Activated B cell treated with CpG ODN at 0.5 μM for 24 hours (primary cell): Measurements from ENCODE around the gene HDAC9. TPM values are rescaled to one million over a fixed set of nuclear protein-coding genes. Genes with fewer than 3 reads are reported as not detected.

Experiments used
- ATAC-seq: fragments of 200-7000 bp; cut with Tn5 transposase; one replicate; pipeline ENCODE4 v1.10.0; 2021; ENCODE audit warnings: low read depth, mild to moderate bottlenecking, moderate library complexity
- CTCF ChIA-PET: fragments of 350-600 bp; sonication (Branson Sonifier 250); formaldehyde crosslinking; loops from one replicate; lab custom pipeline; 2021; ENCODE audit warnings: antibody characterized with exemption; lab: Charles Lee
- POLR2A ChIA-PET: fragments of 350-600 bp; sonication (Branson Sonifier 250); formaldehyde crosslinking; loops from one replicate; lab custom pipeline; 2021; ENCODE audit warnings: antibody characterized with exemption; lab: Charles Lee
- DNase-seq: peaks from one replicate; pipeline ENCODE4 v3.0.0; 2022
- H3K27ac Mint-ChIP-seq: one replicate; pipeline ENCODE4 v1.8.0; 2020; ENCODE audit warnings: mixed read lengths
- H3K27me3 Mint-ChIP-seq: one replicate; pipeline ENCODE4 v1.8.0; 2021; ENCODE audit warnings: mixed read lengths
- H3K36me3 Mint-ChIP-seq: one replicate; pipeline ENCODE4 v1.8.0; 2021; ENCODE audit warnings: low read depth, mixed read lengths
- H3K4me1 Mint-ChIP-seq: one replicate; pipeline ENCODE4 v1.8.0; 2021; ENCODE audit warnings: mixed read lengths
- H3K4me3 Mint-ChIP-seq: one replicate; pipeline ENCODE4 v1.8.0; 2020; ENCODE audit warnings: mild to moderate bottlenecking, mixed read lengths
- H3K9me3 Mint-ChIP-seq: one replicate; pipeline ENCODE4 v1.8.0; 2020; ENCODE audit warnings: mixed read lengths
- CTCF ChIP-seq: fragments of 200-600 bp; IDR thresholded peaks from one replicate; pipeline ENCODE4 v1.8.0; 2022; ENCODE audit warnings: antibody characterized with exemption, mild to moderate bottlenecking
- intact Hi-C: fragments of 100-400 bp; cut with micrococcal nuclease; formaldehyde crosslinking; loops from one replicate; pipeline ENCODE4 v1.15.1; 2024
- total RNA-seq: library from RNA; stranded (reverse); gene quantifications from 2 replicates; pipeline ENCODE4 v1.2.3, GENCODE V29; 2022

HDAC9 gene
- total RNA-seq, 1 donor from 2014 or later = 149 TPM

- POLR2A ChIA-PET = no interaction called here
- H3K27ac Mint-ChIP-seq = no peak overlapping the region
Measured at GRCh38 chr7:18995811-18996426, 500.4 kb downstream of the HDAC9 start.

GRCh38 chr7:18996583-18996982 is 501.0 kb downstream of the HDAC9 start:
- no peak for DNase-seq
- no peak overlapping the region for H3K4me3 Mint-ChIP-seq
- no peak for TF ChIP-seq CTCF
- no peak overlapping the region for H3K27ac Mint-ChIP-seq
- no peak for ATAC-seq
- no peaks in the 10 kb centered on the region for H3K27me3 Mint-ChIP-seq
- POLR2A ChIA-PET = no interaction called here
- H3K36me3 Mint-ChIP-seq = peaks cover 11% of the 10 kb centered on the region
- no peaks in the 10 kb centered on the region for H3K4me1 Mint-ChIP-seq
- intact Hi-C loops = no loop called here
- H3K9me3 Mint-ChIP-seq = no peaks in the 10 kb centered on the region
- CTCF ChIA-PET = no interaction called here

More at GRCh38 chr7:18995811-18996426, 500.4 kb downstream of the HDAC9 start:
- Mint-ChIP-seq H3K27me3 (no peaks in the 10 kb centered on the region), H3K4me3 (no peak overlapping the region), H3K4me1 (no peaks in the 10 kb centered on the region), H3K36me3 (peaks cover 11% of the 10 kb centered on the region), H3K9me3 (no peaks in the 10 kb centered on the region)
- intact Hi-C loops = no loop called here
- no peak for TF ChIP-seq CTCF
- CTCF ChIA-PET = no interaction called here
- DNase-seq (no peak), ATAC-seq (no peak)

- no peaks in the 10 kb centered on the region for H3K9me3 Mint-ChIP-seq
- ATAC-seq (no peak), DNase-seq (no peak)
- H3K27ac Mint-ChIP-seq = no peak overlapping the region
- TF ChIP-seq CTCF = no peak
- H3K36me3 Mint-ChIP-seq = peaks cover 11% of the 10 kb centered on the region
- H3K4me1 Mint-ChIP-seq = no peaks in the 10 kb centered on the region
- H3K4me3 Mint-ChIP-seq = no peak overlapping the region
- ChIA-PET CTCF (no interaction called here), POLR2A (no interaction called here)
- intact Hi-C loops = no loop called here
- no peaks in the 10 kb centered on the region for H3K27me3 Mint-ChIP-seq
Measured at GRCh38 chr7:18997477-18998150, 502.1 kb downstream of the HDAC9 start.

DNA sequence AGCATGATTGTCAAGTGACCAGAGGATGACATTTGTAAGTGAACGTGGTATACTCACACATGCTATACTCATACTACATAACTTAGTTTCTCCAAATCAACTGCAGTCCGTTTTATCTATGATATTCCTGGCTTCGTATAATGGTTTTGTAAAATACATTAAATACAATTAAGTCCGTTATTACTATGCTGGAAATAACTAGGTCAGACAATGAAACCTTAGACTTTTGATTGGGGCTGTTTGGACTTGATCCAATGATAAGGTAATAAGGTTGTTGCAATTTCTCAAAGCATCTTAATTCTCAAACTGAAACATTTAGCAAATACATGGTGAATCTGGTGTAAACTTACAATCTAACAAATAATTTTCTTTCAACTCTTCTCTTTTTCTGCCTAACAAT is 504.9 kb downstream of the HDAC9 start:
- H3K4me1 Mint-ChIP-seq = no peaks in the 10 kb centered on the region
- ChIA-PET CTCF (no interaction called here), POLR2A (no interaction called here)
- DNase-seq = no peak
- no peak for TF ChIP-seq CTCF
- ATAC-seq = no peak
- no peak overlapping the region for H3K4me3 Mint-ChIP-seq
- H3K9me3 Mint-ChIP-seq = no peaks in the 10 kb centered on the region
- H3K27me3 Mint-ChIP-seq = no peaks in the 10 kb centered on the region
- peaks cover 11% of the 10 kb centered on the region for H3K36me3 Mint-ChIP-seq
- intact Hi-C loops = no loop called here
- no peak overlapping the region for H3K27ac Mint-ChIP-seq

DNA sequence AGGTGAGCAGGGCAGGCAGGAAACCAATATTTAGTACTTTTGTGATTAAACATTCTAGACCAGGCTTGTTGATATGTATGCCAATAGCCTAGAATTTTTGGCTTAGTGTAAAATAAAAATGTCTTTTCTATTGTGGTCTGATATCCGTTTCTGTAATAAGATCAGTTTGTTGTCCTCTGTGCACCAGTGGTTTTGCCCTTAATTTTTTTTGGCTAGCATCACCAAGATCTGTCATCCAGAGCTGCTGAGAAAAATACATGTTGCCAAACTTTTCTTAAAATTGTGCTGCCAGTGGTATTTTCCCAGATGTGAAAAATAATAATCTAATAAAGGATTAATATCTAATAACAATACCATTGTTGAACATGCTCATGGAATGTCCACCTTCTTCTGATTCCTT is 506.3 kb downstream of the HDAC9 start:
- Mint-ChIP-seq H3K4me1 (no peaks in the 10 kb centered on the region), H3K36me3 (peaks cover under 1% of the 10 kb centered on the region), H3K4me3 (no peak overlapping the region), H3K9me3 (no peaks in the 10 kb centered on the region), H3K27me3 (no peaks in the 10 kb centered on the region), H3K27ac (no peak overlapping the region)
- intact Hi-C loops = no loop called here
- CTCF ChIA-PET = no interaction called here
- ATAC-seq (no peak), DNase-seq (no peak)
- POLR2A ChIA-PET = no interaction called here
- TF ChIP-seq CTCF = no peak
